Uterus (tissue), 2 donors: ENCODE results near the gene NRL.

Source experiments
- CTCF ChIP-seq, 4 experiments: fragments of 200-600 bp in 2 of 4; fragments of 450-650 bp in 2 of 4; sonication (generic) in 2 of 4; IDR thresholded peaks; one replicate each; pipeline ENCODE4 v1.5.1; 2016 to 2019; ENCODE audit warnings: antibody characterized with exemption in 4 of 4, mild to moderate bottlenecking in 2 of 4, moderate library complexity in 1 of 4
- POLR2A ChIP-seq, 2 donors: fragments of 450-650 bp; IDR thresholded peaks; one replicate each; pipeline ENCODE4 v1.6.1; 2016; ENCODE audit warnings: antibody characterized with exemption in 2 of 2, mild to moderate bottlenecking in 1 of 2, moderate library complexity in 1 of 2

DNA sequence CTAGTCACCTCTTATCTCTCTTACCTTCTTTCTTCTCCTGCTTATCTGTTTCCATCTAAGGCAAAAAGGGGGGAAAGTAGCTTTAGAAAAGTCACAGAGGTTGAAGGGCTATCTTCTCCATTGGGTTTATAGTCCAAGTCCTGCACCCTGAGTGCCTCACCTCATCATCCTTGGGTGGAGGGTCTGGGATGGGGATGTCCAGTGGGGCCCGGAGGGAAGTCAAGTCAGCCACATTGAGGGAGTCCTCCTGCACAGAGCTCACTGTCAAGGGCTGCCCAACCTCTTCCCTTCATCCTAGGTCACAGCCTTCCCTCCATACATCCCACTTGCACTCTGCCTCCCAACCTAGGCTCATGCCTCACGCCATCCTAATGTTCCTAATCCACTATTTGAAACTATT lies 30.5 kb upstream of the NRL start:
- TF ChIP-seq CTCF (IDR thresholded peaks at IDR 0.05) (no peak), POLR2A (IDR thresholded peaks at IDR 0.05) (no peak)
